HUES6 (cell line): ENCODE data around the gene TMED5.
"Not testable (repeated sequence)": the region's sequence is repeated elsewhere in the genome, so short reads cannot be mapped to it uniquely, and the experiment has no call there.

Experiments used
- H3K27ac ChIP-seq: 2 replicates; pipeline ENCODE4 v1.7.0; 2013; ENCODE audit warnings: low read depth, mild to moderate bottlenecking, low read length, inconsistent platforms
- H3K27me3 ChIP-seq: 2 replicates; pipeline ENCODE4 v1.6.1; 2013; ENCODE audit warnings: low read length; ENCODE audit not compliant: control insufficient read depth, insufficient read depth
- H3K36me3 ChIP-seq: 2 replicates; pipeline ENCODE4 v1.6.1; 2013; ENCODE audit warnings: low read length; ENCODE audit not compliant: control insufficient read depth, insufficient read depth
- H3K4me1 ChIP-seq: 2 replicates; pipeline ENCODE4 v1.6.1; 2013; ENCODE audit warnings: low read length; ENCODE audit not compliant: control insufficient read depth, insufficient read depth
- H3K4me3 ChIP-seq: 2 replicates; pipeline ENCODE4 v1.5.1; 2013; ENCODE audit warnings: low read depth, low read length
- H3K9ac ChIP-seq: one replicate; pipeline ENCODE4 v1.6.1; 2013; ENCODE audit warnings: mild to moderate bottlenecking, low read length
- H3K9me3 ChIP-seq: 2 replicates; pipeline ENCODE4 v1.6.1; 2013; ENCODE audit warnings: low read depth, low read length; ENCODE audit not compliant: control insufficient read depth, insufficient read depth

TMED5 gene

DNA sequence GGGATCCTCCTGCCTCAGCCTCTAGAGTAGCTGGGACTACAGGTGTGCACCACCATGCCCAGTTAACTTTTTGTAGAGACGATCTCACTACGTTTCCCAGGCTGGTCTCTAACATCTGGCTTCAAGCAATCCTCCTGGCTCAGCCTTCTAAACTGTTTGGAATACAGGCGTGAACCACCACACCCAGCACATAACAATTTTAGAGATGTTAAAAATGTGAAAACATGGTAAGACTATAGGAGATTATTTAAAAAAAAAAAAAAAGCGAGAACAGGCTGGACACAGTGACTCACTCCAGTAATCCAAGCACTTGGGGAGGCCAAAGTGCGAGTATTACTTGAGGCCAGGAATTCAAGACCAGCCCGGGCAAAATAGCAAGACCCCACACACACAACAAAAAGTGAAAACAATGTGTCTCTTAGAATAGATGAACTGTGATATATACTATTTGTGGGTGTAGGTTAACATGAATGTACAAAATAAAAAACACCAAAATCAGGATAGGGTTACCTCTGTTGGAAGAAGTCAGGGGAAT lies 19.9 kb upstream of the TMED5 start:
- Histone ChIP-seq H3K4me3 (no peak overlapping the region), H3K4me1 (no peaks in the 10 kb centered on the region), H3K9ac (no peak overlapping the region), H3K27me3 (no peaks in the 10 kb centered on the region), H3K27ac (no peak overlapping the region), H3K36me3 (peaks cover 74% of the 10 kb centered on the region), H3K9me3 (no peaks in the 10 kb centered on the region)

DNA sequence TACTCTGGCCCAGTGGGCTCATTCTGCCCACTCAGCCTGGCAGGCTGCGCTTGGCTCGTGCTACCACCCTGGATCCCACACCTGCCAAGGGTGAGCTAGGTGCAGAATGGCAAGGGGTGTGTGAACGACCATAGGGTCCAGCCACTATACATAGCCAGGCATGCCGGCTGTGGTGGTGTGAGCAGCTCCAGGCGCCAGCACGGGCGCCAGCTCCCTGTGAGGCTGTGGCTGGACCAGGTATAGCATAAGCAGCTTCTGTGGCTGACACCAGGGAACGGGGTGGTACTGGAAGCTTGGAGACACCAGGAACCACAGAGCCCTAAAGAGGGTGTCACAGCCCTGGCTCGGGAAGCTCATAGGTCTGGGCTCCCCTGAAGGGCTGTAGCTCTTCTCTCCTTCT lies 18.9 kb upstream of the TMED5 start:
- H3K9ac ChIP-seq: no peak overlapping the region
- H3K9me3 ChIP-seq: no peaks in the 10 kb centered on the region
- H3K27me3 ChIP-seq: no peaks in the 10 kb centered on the region
- H3K27ac ChIP-seq: no peak overlapping the region
- H3K4me3 ChIP-seq: no peak overlapping the region
- no peaks in the 10 kb centered on the region for H3K4me1 ChIP-seq
- H3K36me3 ChIP-seq: peaks cover 79% of the 10 kb centered on the region

DNA sequence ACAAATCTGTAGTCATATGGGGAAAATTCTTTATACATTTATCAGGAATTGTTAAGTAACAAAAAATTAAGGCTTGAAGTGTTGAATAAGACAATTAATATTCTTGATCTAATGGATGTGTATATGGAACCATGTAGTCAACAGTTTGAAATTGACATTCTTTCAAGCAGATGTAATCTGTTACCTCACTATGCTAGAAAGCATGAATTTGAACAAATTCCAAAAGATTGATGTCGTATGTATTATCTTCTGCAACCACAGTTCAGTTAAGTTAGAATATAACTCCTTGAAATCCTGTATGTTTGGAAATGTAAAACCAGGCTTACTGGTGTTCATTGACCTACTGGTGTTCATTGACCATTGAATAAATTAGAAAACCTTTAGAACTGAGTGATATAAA lies 16.4 kb upstream of the TMED5 start:
- no peak overlapping the region for H3K27ac ChIP-seq
- peaks cover 74% of the 10 kb centered on the region for H3K36me3 ChIP-seq

DNA sequence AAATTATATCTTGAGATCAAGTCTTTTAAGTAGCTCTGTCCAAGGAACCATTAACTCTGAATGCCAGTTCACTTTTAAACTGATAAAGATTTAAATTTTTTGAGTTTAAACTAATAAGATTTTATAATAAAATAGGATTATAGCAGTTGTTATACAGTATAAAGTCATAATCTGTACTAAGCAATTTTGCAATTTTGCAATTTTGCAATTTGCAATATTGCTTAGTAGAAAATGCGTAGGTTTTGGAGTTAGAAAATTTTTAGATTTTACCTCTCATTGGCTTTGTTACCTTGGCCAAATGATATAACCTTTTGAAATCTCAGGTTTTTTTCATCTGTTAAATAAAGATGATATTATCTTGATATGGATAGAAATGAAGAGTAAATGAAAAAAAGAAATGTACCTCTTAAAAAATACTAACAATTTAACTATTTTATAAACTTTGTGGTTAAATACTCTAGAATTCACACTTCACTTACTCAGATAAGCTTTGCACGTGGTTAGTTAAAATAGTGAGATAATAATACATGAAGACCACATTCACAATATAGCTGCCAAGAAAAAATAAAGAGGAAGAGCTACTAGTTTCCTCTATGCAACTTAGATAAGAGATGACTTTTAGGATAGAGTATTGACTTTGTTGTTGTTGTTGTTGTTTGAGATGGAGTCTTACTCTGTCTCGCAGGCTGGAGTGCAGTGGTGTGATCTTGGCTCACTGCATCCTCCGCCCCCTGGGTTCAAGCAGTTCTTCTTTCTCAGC lies 14.2 kb upstream of the TMED5 start:
- no peaks in the 10 kb centered on the region for H3K4me1 ChIP-seq
- H3K4me3 ChIP-seq: no peak overlapping the region
- H3K9ac ChIP-seq: no peak overlapping the region
- no peaks in the 10 kb centered on the region for H3K9me3 ChIP-seq
- no peaks in the 10 kb centered on the region for H3K27me3 ChIP-seq
- H3K36me3 ChIP-seq: peaks cover 75% of the 10 kb centered on the region
- no peak overlapping the region for H3K27ac ChIP-seq

More for the DNA sequence above, 16.4 kb upstream of the TMED5 start:
- Histone ChIP-seq H3K9ac (no peak overlapping the region), H3K4me3 (no peak overlapping the region), H3K4me1 (no peaks in the 10 kb centered on the region), H3K9me3 (no peaks in the 10 kb centered on the region), H3K27me3 (no peaks in the 10 kb centered on the region)

DNA sequence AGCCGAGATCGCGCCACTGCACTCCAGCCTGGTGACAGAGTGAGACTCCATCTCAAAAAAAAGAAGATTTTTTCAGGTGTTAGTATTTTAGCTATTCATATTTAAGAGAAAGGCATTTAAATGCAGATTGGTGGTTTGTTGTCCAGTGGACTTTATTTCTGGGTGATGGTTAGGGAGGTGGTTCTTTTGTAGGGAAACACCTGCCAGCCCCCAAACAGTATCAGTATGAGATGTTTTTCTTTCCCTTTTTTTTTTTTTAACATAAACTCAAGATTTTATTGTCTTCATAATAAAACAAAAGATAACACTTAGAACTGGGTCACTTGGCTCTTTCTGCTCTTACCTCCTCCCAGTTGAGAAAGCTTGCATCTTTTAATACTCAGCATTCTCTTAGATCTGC lies 10.2 kb upstream of the TMED5 start:
- H3K4me3 ChIP-seq: no peak overlapping the region
- no peaks in the 10 kb centered on the region for H3K27me3 ChIP-seq
- no peak overlapping the region for H3K9ac ChIP-seq
- H3K9me3 ChIP-seq: no peaks in the 10 kb centered on the region
- no peaks in the 10 kb centered on the region for H3K4me1 ChIP-seq
- peaks cover 56% of the 10 kb centered on the region for H3K36me3 ChIP-seq
- H3K27ac ChIP-seq: no peak overlapping the region

DNA sequence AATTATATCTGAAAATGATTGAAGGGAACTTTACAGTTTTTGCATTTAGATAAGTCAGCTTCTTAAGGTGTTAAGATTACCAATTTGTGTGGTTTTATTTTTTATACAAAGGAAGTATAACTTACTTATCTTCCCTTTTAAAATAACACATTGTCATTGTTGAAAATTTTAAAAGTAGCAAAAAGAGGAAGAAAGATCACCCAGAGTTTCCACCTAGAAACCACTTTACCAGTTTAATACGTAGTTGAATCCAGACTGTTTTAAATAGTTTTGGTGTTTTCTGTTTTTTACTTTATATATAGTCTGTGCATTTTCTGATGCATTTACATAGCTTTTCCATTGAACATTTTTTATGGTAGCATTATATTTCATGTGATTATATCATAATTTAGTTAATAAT lies 6.5 kb upstream of the TMED5 start:
- H3K4me3 ChIP-seq: no peak overlapping the region
- no peaks in the 10 kb centered on the region for H3K9me3 ChIP-seq
- H3K4me1 ChIP-seq: no peaks in the 10 kb centered on the region
- no peak overlapping the region for H3K9ac ChIP-seq
- H3K27me3 ChIP-seq: no peaks in the 10 kb centered on the region
- no peak overlapping the region for H3K27ac ChIP-seq
- peaks cover 31% of the 10 kb centered on the region for H3K36me3 ChIP-seq

DNA sequence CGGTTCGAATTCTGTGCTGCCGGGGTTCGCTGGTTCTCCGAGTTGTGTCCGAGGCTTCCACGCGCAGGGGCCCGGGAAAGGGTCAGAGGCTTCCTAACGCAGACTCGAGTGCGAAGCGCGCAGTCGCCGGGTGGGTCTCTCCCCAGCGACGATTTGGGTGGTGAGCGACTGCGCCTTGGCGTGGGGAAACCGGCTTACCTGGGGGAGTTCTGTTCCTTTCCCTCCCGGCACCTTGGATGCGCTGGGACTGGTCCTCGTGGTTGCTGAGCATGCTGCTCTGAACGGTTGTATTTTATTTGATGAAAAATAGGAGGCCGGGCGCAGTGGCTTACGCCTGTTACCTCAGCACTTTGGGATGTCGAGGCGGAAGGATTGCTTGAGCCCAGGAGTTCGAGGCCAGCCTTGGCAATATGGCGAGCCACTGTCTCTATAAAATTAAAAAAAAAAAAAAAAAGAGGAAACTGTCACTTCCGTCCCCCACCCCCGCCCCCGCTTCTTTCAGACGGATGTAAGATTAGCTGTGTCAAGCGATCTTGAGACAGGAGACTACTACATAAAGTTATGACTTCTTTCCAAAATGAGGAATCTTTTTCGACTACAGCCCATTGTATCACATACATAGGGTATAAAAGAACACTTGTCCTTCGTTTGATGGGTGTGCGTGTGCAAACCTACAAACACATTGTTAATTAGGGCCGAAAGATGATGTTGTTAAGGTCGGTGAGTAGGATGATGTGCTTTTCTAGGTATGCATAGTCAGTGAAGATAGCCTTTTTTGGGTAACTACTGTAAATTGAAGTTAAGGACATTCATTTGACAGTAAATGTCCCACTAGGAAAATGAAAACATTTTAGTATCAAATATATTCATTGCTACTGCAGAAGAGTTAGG lies 755 bp upstream of the TMED5 start, which contains the start of gene CCDC18:
TSS of gene CCDC18 (plus strand) at position 2 of the 891 bp plus-strand sequence. CDS start 2,638 bp downstream, outside the sequence.
- peak within 1 kb of the TSS; percentile 81 for H3K4me3 ChIP-seq
- H3K27ac ChIP-seq: peak within 1 kb of the TSS; percentile 36; the same call in 1 of the 2 replicates
- peaks cover 5% of the 10 kb centered on the region; the same call in 1 of the 2 replicates for H3K36me3 ChIP-seq
- H3K9ac ChIP-seq: peak within 1 kb of the TSS; percentile 88
- H3K27me3 ChIP-seq: no peaks in the 10 kb centered on the region
- H3K9me3 ChIP-seq: no peaks in the 10 kb centered on the region
- no peaks in the 10 kb centered on the region; the same call in 1 of the 2 replicates for H3K4me1 ChIP-seq

DNA sequence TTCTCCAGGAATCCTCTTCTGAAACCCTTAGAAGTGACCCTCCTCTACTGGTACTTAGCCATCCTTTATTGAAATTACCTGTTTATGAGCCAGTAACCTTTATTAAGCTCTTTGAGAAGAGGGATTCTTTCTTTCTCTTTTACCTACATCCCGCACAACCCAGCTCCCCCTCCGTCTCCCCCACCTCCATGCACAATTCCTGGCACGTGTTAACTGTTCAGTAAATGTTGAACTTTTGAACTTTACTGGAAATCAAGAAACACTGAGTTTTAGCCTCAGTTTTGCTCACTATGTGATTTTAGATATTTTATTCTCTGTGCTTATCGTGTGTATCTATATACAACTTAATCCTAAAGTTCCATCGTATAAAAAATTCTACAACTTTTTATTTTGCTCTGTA lies 1.8 kb downstream of the TMED5 start:
- H3K9ac ChIP-seq: peak overlapping the region; percentile 13
- H3K9me3 ChIP-seq: no peaks in the 10 kb centered on the region
- peak overlapping the region; percentile 81 for H3K4me3 ChIP-seq
- H3K36me3 ChIP-seq: no peaks in the 10 kb centered on the region; the same call in 1 of the 2 replicates
- H3K27me3 ChIP-seq: no peaks in the 10 kb centered on the region
- H3K27ac ChIP-seq: no peak overlapping the region
- no peaks in the 10 kb centered on the region; the same call in 1 of the 2 replicates for H3K4me1 ChIP-seq

DNA sequence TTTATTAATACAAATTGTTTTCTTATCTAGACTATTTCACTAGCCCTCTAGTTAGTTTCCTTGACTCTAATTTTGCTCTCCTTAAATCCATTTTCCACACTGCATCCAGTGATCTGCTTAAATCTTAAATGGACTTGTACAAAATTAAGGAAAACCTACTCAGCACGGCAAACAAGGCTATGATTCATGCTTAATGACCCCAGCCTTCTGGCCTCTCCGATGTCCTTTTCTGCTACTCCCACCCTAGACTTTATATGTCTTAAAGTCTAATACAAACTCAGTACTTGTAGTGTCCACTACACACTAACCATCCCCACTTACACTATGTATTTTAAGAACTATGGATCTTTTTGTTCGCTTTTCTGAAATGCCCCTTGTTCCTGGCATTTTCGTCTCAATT lies 2.2 kb downstream of the TMED5 start:
- Histone ChIP-seq H3K36me3 (no peaks in the 10 kb centered on the region; the same call in 1 of the 2 replicates), H3K9ac (peak overlapping the region; percentile 13), H3K4me1 (no peaks in the 10 kb centered on the region; the same call in 1 of the 2 replicates), H3K27me3 (no peaks in the 10 kb centered on the region), H3K9me3 (no peaks in the 10 kb centered on the region), H3K4me3 (peak overlapping the region; percentile 81), H3K27ac (no peak overlapping the region)

DNA sequence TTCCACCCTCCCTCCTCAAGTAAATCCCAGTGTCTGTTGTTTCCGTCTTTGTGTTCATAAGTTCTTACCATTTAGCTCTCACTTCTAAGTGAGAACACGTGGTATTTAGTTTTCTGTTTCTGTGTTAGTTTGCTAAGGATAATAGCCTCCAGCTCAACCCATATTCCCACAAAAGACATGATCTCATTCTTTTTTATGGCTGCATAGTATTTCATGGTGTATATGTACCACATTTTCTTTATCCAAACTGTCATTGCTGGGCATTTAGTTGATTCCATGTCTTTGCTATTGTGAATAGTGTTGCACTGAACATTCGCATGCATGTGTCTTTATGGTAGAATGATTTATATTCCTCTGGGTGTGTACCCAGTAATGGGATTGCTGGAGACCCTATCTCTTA lies 5.6 kb downstream of the TMED5 start:
- H3K27me3 ChIP-seq, H3K4me1 ChIP-seq, H3K36me3 ChIP-seq, H3K27ac ChIP-seq, H3K9ac ChIP-seq, H3K4me3 ChIP-seq, H3K9me3 ChIP-seq: not testable (repeated sequence)

DNA sequence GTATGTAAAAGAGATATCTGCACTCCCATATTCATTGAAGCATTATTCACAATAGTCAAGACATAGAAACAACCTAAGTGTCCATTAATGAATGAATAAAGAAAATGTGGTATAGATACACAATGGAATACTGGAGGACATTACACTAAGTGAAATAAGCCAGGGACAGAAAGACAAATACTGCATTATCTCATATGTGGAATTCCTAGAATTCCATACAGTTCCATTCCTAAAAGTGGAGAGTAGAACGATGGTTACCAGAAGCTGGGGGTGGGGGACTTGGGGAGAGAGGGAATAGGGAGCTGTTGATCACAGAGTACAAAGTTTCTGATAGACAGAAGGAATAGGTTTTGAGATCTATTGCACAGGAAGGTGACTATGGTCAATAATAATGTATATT lies 7.4 kb downstream of the TMED5 start:
- H3K9ac ChIP-seq: no peak overlapping the region
- no peaks in the 10 kb centered on the region; the same call in 1 of the 2 replicates for H3K36me3 ChIP-seq
- H3K4me3 ChIP-seq: no peak overlapping the region
- H3K4me1 ChIP-seq: no peaks in the 10 kb centered on the region
- H3K27me3 ChIP-seq: no peaks in the 10 kb centered on the region
- peaks cover 2% of the 10 kb centered on the region for H3K9me3 ChIP-seq
- no peak overlapping the region for H3K27ac ChIP-seq
